HS-27A (cell line): ENCODE data around the gene PCGF1.
"Not testable (repeated sequence)": the region's sequence is repeated elsewhere in the genome, so short reads cannot be mapped to it uniquely, and the experiment has no call there.

Experiments used
- DNase-seq: peaks from one replicate; pipeline ENCODE4 v3.0.0-alpha.2; 2012; ENCODE audit warnings: low read depth, missing footprints

Gene PCGF1

GRCh38 chr2:74472086-74472944, 35.2 kb downstream of the PCGF1 start, which contains the start of gene MRPL53:
TSS of gene MRPL53 (minus strand) at chr2:74472680. CDS start at chr2:74472660, 20 bp downstream.
- DNase-seq: peak; percentile 90

GRCh38 chr2:74471332-74472065, 36.0 kb downstream of the PCGF1 start:
- DNase-seq: no peak

GRCh38 chr2:74470742-74471141, 36.8 kb downstream of the PCGF1 start:
- not testable (repeated sequence) for DNase-seq

- no peak for DNase-seq
Measured at GRCh38 chr2:74464406-74464805, 43.1 kb downstream of the PCGF1 start.

GRCh38 chr2:74462786-74463105, 44.7 kb downstream of the PCGF1 start:
- no peak for DNase-seq

- DNase-seq: no peak
Measured at GRCh38 chr2:74462054-74462785, 45.3 kb downstream of the PCGF1 start.

- no peak for DNase-seq
Measured at GRCh38 chr2:74461187-74462053, 46.1 kb downstream of the PCGF1 start.

GRCh38 chr2:74460187-74460586, 47.3 kb downstream of the PCGF1 start:
- DNase-seq: not testable (repeated sequence)

GRCh38 chr2:74459503-74460118, 47.9 kb downstream of the PCGF1 start:
- not testable (repeated sequence) for DNase-seq

- no peak for DNase-seq
Measured at GRCh38 chr2:74458938-74459363, 48.5 kb downstream of the PCGF1 start.

GRCh38 chr2:74458132-74458937, 49.2 kb downstream of the PCGF1 start, which contains the start of gene WBP1:
TSS of gene WBP1 (plus strand) at chr2:74458438. CDS start at chr2:74458603, 165 bp downstream.
- peak; percentile 100 for DNase-seq

- DNase-seq: no peak
Measured at GRCh38 chr2:74457549-74458131, 49.9 kb downstream of the PCGF1 start.

GRCh38 chr2:74457129-74457548, 50.4 kb downstream of the PCGF1 start:
- DNase-seq: no peak
